Duodenal mucosa (tissue), 2 donors: ENCODE measurements around the gene SLC18A2.
"Not testable (repeated sequence)": the region's sequence is repeated elsewhere in the genome, so short reads cannot be mapped to it uniquely, and the experiment has no call there.

Experiments
- H3K27ac ChIP-seq: one replicate; pipeline ENCODE4 v1.7.0; 2013; ENCODE audit warnings: low read depth, low read length
- H3K27me3 ChIP-seq, 2 donors: one replicate each; pipeline ENCODE4 v1.7.0; 2013; ENCODE audit warnings: low read length in 2 of 2, control low read depth in 1 of 2; ENCODE audit not compliant: insufficient read depth in 2 of 2, control insufficient read depth in 1 of 2
- H3K36me3 ChIP-seq, 2 donors: one replicate each; pipeline ENCODE4 v1.7.0; 2013; ENCODE audit warnings: low read length in 2 of 2, control low read depth in 1 of 2; ENCODE audit not compliant: insufficient read depth in 2 of 2, control insufficient read depth in 1 of 2
- H3K4me1 ChIP-seq, 2 donors: one replicate each; pipeline ENCODE4 v1.7.0; 2013; ENCODE audit warnings: low read length in 2 of 2, control low read depth in 1 of 2; ENCODE audit not compliant: insufficient read depth in 2 of 2, control insufficient read depth in 1 of 2
- H3K4me3 ChIP-seq, 2 donors: one replicate each; pipeline ENCODE4 v1.7.0; 2013; ENCODE audit warnings: low read length in 2 of 2, low read depth in 1 of 2
- H3K9ac ChIP-seq, 2 donors: one replicate each; pipeline ENCODE4 v1.7.0; 2013; ENCODE audit warnings: low read length in 2 of 2, low read depth in 1 of 2
- H3K9me3 ChIP-seq, 2 donors: one replicate each; pipeline ENCODE4 v1.7.0; 2013; ENCODE audit warnings: low read length in 2 of 2, control low read depth in 1 of 2; ENCODE audit not compliant: control insufficient read depth in 1 of 2

SLC18A2 gene

GRCh38 chr10:117274509-117274908 is 33.6 kb downstream of the SLC18A2 start:
- Histone ChIP-seq H3K36me3 (no peaks in the 10 kb centered on the region), H3K9ac (no peak overlapping the region), H3K4me1 (no peaks in the 10 kb centered on the region), H3K4me3 (no peak overlapping the region), H3K27me3 (no peaks in the 10 kb centered on the region), H3K9me3 (no peaks in the 10 kb centered on the region), H3K27ac (no peak overlapping the region)

- Histone ChIP-seq H3K27ac (no peak overlapping the region), H3K4me3 (no peak overlapping the region), H3K9me3 (no peaks in the 10 kb centered on the region), H3K4me1 (no peaks in the 10 kb centered on the region), H3K36me3 (no peaks in the 10 kb centered on the region), H3K9ac (no peak overlapping the region), H3K27me3 (no peaks in the 10 kb centered on the region)
Observed at GRCh38 chr10:117275121-117275520, 34.2 kb downstream of the SLC18A2 start.

- no peak overlapping the region for H3K4me3 ChIP-seq
- no peaks in the 10 kb centered on the region for H3K4me1 ChIP-seq
Observed at GRCh38 chr10:117277675-117278074, 36.8 kb downstream of the SLC18A2 start.

GRCh38 chr10:117284716-117285494 is 44.0 kb downstream of the SLC18A2 start:
- H3K27me3 ChIP-seq = no peaks in the 10 kb centered on the region
- no peak overlapping the region for H3K9ac ChIP-seq
- no peaks in the 10 kb centered on the region for H3K9me3 ChIP-seq
- H3K4me3 ChIP-seq = no peak overlapping the region
- no peaks in the 10 kb centered on the region for H3K4me1 ChIP-seq
- H3K36me3 ChIP-seq = peaks cover 30 to 31% of the 10 kb centered on the region in 2 donors
- H3K27ac ChIP-seq = no peak overlapping the region

More at GRCh38 chr10:117277675-117278074, 36.8 kb downstream of the SLC18A2 start:
- Histone ChIP-seq H3K9ac (no peak overlapping the region), H3K27me3 (no peaks in the 10 kb centered on the region), H3K27ac (no peak overlapping the region), H3K9me3 (no peaks in the 10 kb centered on the region), H3K36me3 (peaks cover 0 to 7% of the 10 kb centered on the region in 2 donors)

GRCh38 chr10:117290872-117291271 is 50.0 kb downstream of the SLC18A2 start:
- H3K9ac ChIP-seq = not testable (repeated sequence)

GRCh38 chr10:117294039-117294645 is 53.2 kb downstream of the SLC18A2 start:
- H3K27ac ChIP-seq = no peak overlapping the region
- H3K9me3 ChIP-seq = no peaks in the 10 kb centered on the region
- H3K36me3 ChIP-seq = peaks cover 0 to 10% of the 10 kb centered on the region in 2 donors
- H3K4me1 ChIP-seq = no peaks in the 10 kb centered on the region
- no peak overlapping the region for H3K9ac ChIP-seq
- no peaks in the 10 kb centered on the region for H3K27me3 ChIP-seq
- no peak overlapping the region for H3K4me3 ChIP-seq

More at GRCh38 chr10:117290872-117291271, 50.0 kb downstream of the SLC18A2 start:
- H3K27ac ChIP-seq, H3K9me3 ChIP-seq, H3K4me1 ChIP-seq, H3K4me3 ChIP-seq, H3K27me3 ChIP-seq: not testable (repeated sequence)
- H3K36me3 ChIP-seq = peaks cover 4 to 15% of the 10 kb centered on the region in 2 donors

- H3K4me1 ChIP-seq = no peaks in the 10 kb centered on the region
- H3K27ac ChIP-seq = no peak overlapping the region
- H3K36me3 ChIP-seq = peaks cover under 1 to 4% of the 10 kb centered on the region in 2 donors
- H3K9ac ChIP-seq = no peak overlapping the region
- no peak overlapping the region for H3K4me3 ChIP-seq
- no peaks in the 10 kb centered on the region for H3K27me3 ChIP-seq
- no peaks in the 10 kb centered on the region for H3K9me3 ChIP-seq
Observed at GRCh38 chr10:117294735-117295134, 53.8 kb downstream of the SLC18A2 start.

- peaks cover 0 to 3% of the 10 kb centered on the region in 2 donors for H3K36me3 ChIP-seq
- no peaks in the 10 kb centered on the region for H3K27me3 ChIP-seq
- H3K9ac ChIP-seq = no peak overlapping the region
- H3K4me3 ChIP-seq = no peak overlapping the region
- no peaks in the 10 kb centered on the region for H3K9me3 ChIP-seq
- no peaks in the 10 kb centered on the region for H3K4me1 ChIP-seq
- no peak overlapping the region for H3K27ac ChIP-seq
Observed at GRCh38 chr10:117298219-117298618, 57.3 kb downstream of the SLC18A2 start.

GRCh38 chr10:117299435-117299834 is 58.5 kb downstream of the SLC18A2 start:
- H3K27me3 ChIP-seq = no peaks in the 10 kb centered on the region
- H3K4me3 ChIP-seq = no peak overlapping the region
- no peak overlapping the region for H3K9ac ChIP-seq
- no peaks in the 10 kb centered on the region for H3K4me1 ChIP-seq
- no peak overlapping the region for H3K27ac ChIP-seq
- peaks cover 0 to 3% of the 10 kb centered on the region in 2 donors for H3K36me3 ChIP-seq
- no peaks in the 10 kb centered on the region for H3K9me3 ChIP-seq

- Histone ChIP-seq H3K36me3 (peaks cover 0 to 3% of the 10 kb centered on the region in 2 donors), H3K9ac (no peak overlapping the region), H3K4me1 (no peaks in the 10 kb centered on the region), H3K27me3 (no peaks in the 10 kb centered on the region), H3K4me3 (no peak overlapping the region), H3K9me3 (no peaks in the 10 kb centered on the region), H3K27ac (no peak overlapping the region)
Observed at GRCh38 chr10:117300671-117301070, 59.8 kb downstream of the SLC18A2 start.
